NB4 (cell line): Measurements from ENCODE around the gene KRT10.

Experiments
- CTCF ChIP-seq: IDR thresholded peaks from one replicate; pipeline ENCODE4 v1.5.1; 2012; ENCODE audit warnings: low read depth, low read length
- MAX ChIP-seq: IDR thresholded peaks from 2 replicates; pipeline ENCODE4 v1.6.1; 2011; ENCODE audit warnings: low read depth, low read length
- MYC ChIP-seq: IDR thresholded peaks from 2 replicates; pipeline ENCODE4 v1.6.1; 2011; ENCODE audit warnings: low read depth, low read length
- POLR2A ChIP-seq: IDR thresholded peaks from 2 replicates; pipeline ENCODE4 v1.6.1; 2011; ENCODE audit warnings: mild to moderate bottlenecking; ENCODE audit not compliant: insufficient read length; ENCODE audit errors: extremely low read depth

GRCh38 chr17:40870136-40870535 lies 47.7 kb upstream of the KRT10 start:
- TF ChIP-seq POLR2A (no peak), CTCF (no peak), MYC (no peak), MAX (no peak)
